Transverse colon (tissue), 3 donors: Measurements from ENCODE around the gene SLC2A5.
"Not testable (repeated sequence)": the region's sequence is repeated elsewhere in the genome, so short reads cannot be mapped to it uniquely, and the experiment has no call there.

Experiments
- CTCF ChIP-seq, 5 experiments: fragments of 200-600 bp in 3 of 5; fragments of 450-650 bp in 2 of 5; sonication (generic) in 3 of 5; IDR thresholded peaks; 1 replicate in 2 of 5; 2 replicates in 3 of 5; pipeline ENCODE4 v1.5.1; 2016 to 2017; ENCODE audit warnings: antibody characterized with exemption in 5 of 5, inconsistent platforms in 3 of 5, mild to moderate bottlenecking in 2 of 5, moderate library complexity in 1 of 5
- EP300 ChIP-seq: sonication (generic); formaldehyde crosslinking; IDR thresholded peaks from one replicate; pipeline ENCODE4 v1.6.1; 2017; ENCODE audit warnings: antibody characterized with exemption, low read depth

- not testable (repeated sequence) for TF ChIP-seq CTCF (IDR thresholded peaks at IDR 0.05); EP300
Observed at GRCh38 chr1:9093996-9094595, 24.7 kb upstream of the SLC2A5 start.
